K562 (cell line): ENCODE measurements around the gene MORC1. TPM values are rescaled to one million over a fixed set of nuclear protein-coding genes. Genes with fewer than 3 reads are reported as not detected.

Source experiments
- ATAC-seq: fragments of 200-7000 bp; cut with Tn5 transposase; 3 replicates; pipeline ENCODE4 v1.9.1; 2020; ENCODE audit warnings: moderate library complexity
- BruUV-seq: library from RNA; stranded (reverse); fragments of 400-500 nt; replicated peaks from 2 replicates; lab custom pipeline; 2021; lab: Mats Ljungman, UMichigan
- CTCF ChIA-PET: fragments of 300-600 bp; formaldehyde crosslinking; extraction: SDS; loops from one replicate; lab custom pipeline; 2021; ENCODE audit warnings: low intra/inter-chr PET ratio; lab: Yijun Ruan, JAX
- POLR2A ChIA-PET: fragments of 300-600, 350-650 bp; sonication (Branson Sonifier 250); formaldehyde crosslinking; extraction: SDS; loops from one replicate; lab custom pipeline; 2021; ENCODE audit warnings: antibody characterized with exemption, inconsistent platforms; lab: Yijun Ruan, JAX
- DNase-seq, 4 experiments: peaks; one replicate each; pipeline versions ENCODE4 v3.0.0 to v3.0.0-alpha.2; 2011 to 2018; ENCODE audit warnings: low spot score in 3 of 4, mixed read lengths in 3 of 4; ENCODE audit errors: extremely low read depth in 1 of 4
- FAIRE-seq: peaks from 2 replicates; lab custom pipeline; 2011; peaks lifted over from hg19 to GRCh38; lab: Jason Lieb, UNC
- H2AFZ ChIP-seq: 2 replicates; pipeline ENCODE4 v1.6.0; 2011; ENCODE audit warnings: low read depth, low read length, control low read depth, inconsistent platforms
- H3K27ac ChIP-seq: fragments of 200-600 bp; 3 replicates; pipeline ENCODE4 v1.8.0; 2011; ENCODE audit warnings: low read depth, mild to moderate bottlenecking, control low read depth, inconsistent platforms, low read length, moderate library complexity, mixed read lengths; ENCODE audit errors: extremely low read depth
- H3K27me3 ChIP-seq, 2 experiments: fragments of 300-600 bp in 1 of 2; 2 replicates in 1 of 2; 3 replicates in 1 of 2; pipeline versions ENCODE4 v1.6.0 to v1.8.0; 2011; ENCODE audit warnings: inconsistent platforms in 2 of 2, low read length in 2 of 2, mild to moderate bottlenecking in 1 of 2, mixed read lengths in 1 of 2, moderate library complexity in 1 of 2; ENCODE audit not compliant: control insufficient read depth in 2 of 2, insufficient read depth in 2 of 2
- H3K36me3 ChIP-seq: fragments of 300-600 bp; 3 replicates; pipeline ENCODE4 v1.8.0; 2011; ENCODE audit warnings: mild to moderate bottlenecking, low read length, inconsistent platforms; ENCODE audit not compliant: control insufficient read depth, insufficient read depth
- H3K4me1 ChIP-seq, 2 experiments: fragments of 200-600 bp in 1 of 2; replicated peaks in 1 of 2; 2 replicates in 1 of 2; 3 replicates in 1 of 2; pipeline versions ENCODE4 v1.5.1 to v1.8.0; 2011; ENCODE audit warnings: inconsistent platforms in 2 of 2, low read length in 2 of 2, mild to moderate bottlenecking in 1 of 2, mixed read lengths in 1 of 2, moderate library complexity in 1 of 2; ENCODE audit not compliant: control insufficient read depth in 2 of 2, insufficient read depth in 2 of 2
- H3K4me2 ChIP-seq: 2 replicates; pipeline ENCODE4 v1.6.1; 2011; ENCODE audit warnings: low read length, control low read depth, inconsistent platforms, mixed read lengths; ENCODE audit not compliant: insufficient read depth
- H3K4me3 ChIP-seq: fragments of 200-600 bp; sonication (generic), shearing (Covaris generic); 2 replicates; pipeline ENCODE4 v1.5.1; 2016; ENCODE audit warnings: control low read depth, inconsistent platforms
- H3K79me2 ChIP-seq: fragments of 200-600 bp; 3 replicates; pipeline ENCODE4 v1.8.0; 2011; ENCODE audit warnings: low read length, inconsistent platforms; ENCODE audit not compliant: control insufficient read depth, insufficient read depth
- H3K9ac ChIP-seq, 2 experiments: 2 replicates each; pipeline versions ENCODE4 v1.6.0 to v1.6.1; 2011; ENCODE audit warnings: low read depth in 2 of 2, low read length in 2 of 2, control low read depth in 1 of 2, inconsistent platforms in 1 of 2, mild to moderate bottlenecking in 1 of 2, mixed read lengths in 1 of 2; ENCODE audit not compliant: insufficient read depth in 1 of 2
- H3K9me1 ChIP-seq: one replicate; pipeline ENCODE4 v1.6.0; 2011; ENCODE audit warnings: inconsistent platforms, mild to moderate bottlenecking, low read length, moderate library complexity; ENCODE audit not compliant: control insufficient read depth, insufficient read depth
- H3K9me3 ChIP-seq: replicated peaks from 2 replicates; pipeline ENCODE4 v1.5.1; 2011; ENCODE audit warnings: low read depth, low read length, inconsistent platforms; ENCODE audit not compliant: control insufficient read depth, insufficient read depth
- H4K20me1 ChIP-seq: replicated peaks from 2 replicates; pipeline ENCODE4 v1.6.1; 2011; ENCODE audit warnings: low read length, inconsistent platforms, mixed read lengths; ENCODE audit not compliant: control insufficient read depth, insufficient read depth
- ADNP ChIP-seq: fragments of 200-800 bp; sonication (Bioruptor generic); IDR thresholded peaks from 2 replicates; pipeline ENCODE4 v1.6.1; 2016; ENCODE audit warnings: missing genetic modification characterization, missing compliant biosample characterization
- BACH1 ChIP-seq: fragments of 200-800 bp; sonication (Bioruptor generic); IDR thresholded peaks from 2 replicates; pipeline ENCODE4 v1.6.1; 2016; ENCODE audit warnings: missing genetic modification characterization, missing compliant biosample characterization
- ESRRB ChIP-seq: fragments of 250-450 bp; sonication (Bioruptor Pico); IDR thresholded peaks from 2 replicates; pipeline ENCODE4 v1.5.0; 2020; ENCODE audit warnings: mild to moderate bottlenecking, moderate library complexity, borderline replicate concordance
- GATA2 ChIP-seq: sonication (generic); formaldehyde crosslinking; IDR thresholded peaks from 2 replicates; pipeline ENCODE4 v1.4.0; 2020; ENCODE audit warnings: mild to moderate bottlenecking, missing genetic modification reagents
- ID3 ChIP-seq, 2 experiments: fragments of 250-450 bp in 1 of 2; fragments of 450-650 bp in 1 of 2; sonication (Bioruptor Pico) in 1 of 2; IDR thresholded peaks; 2 replicates each; pipeline versions ENCODE4 v1.6.1 to v1.8.0; 2016 to 2021; ENCODE audit warnings: mild to moderate bottlenecking in 2 of 2, moderate library complexity in 2 of 2, missing compliant biosample characterization in 1 of 2, missing genetic modification characterization in 1 of 2
- LARP7 ChIP-seq: fragments of 450-650 bp; IDR thresholded peaks from 2 replicates; pipeline ENCODE4 v1.6.1; 2016
- PTBP1 ChIP-seq: fragments of 200-400 bp; formaldehyde crosslinking; IDR thresholded peaks from 2 replicates; pipeline ENCODE4 v1.6.1; 2017; ENCODE audit warnings: low read depth, low read length
- RBFOX2 ChIP-seq: fragments of 200-400 bp; formaldehyde crosslinking; IDR thresholded peaks from 2 replicates; pipeline ENCODE4 v1.6.1; 2017; ENCODE audit warnings: low read depth, mild to moderate bottlenecking, low read length, moderate library complexity
- SAP30 ChIP-seq: fragments of 200-600 bp; sonication (generic); IDR thresholded peaks from 2 replicates; pipeline ENCODE4 v1.6.1; 2012; ENCODE audit warnings: borderline replicate concordance, low read depth, mild to moderate bottlenecking, moderate library complexity, low read length, control low read depth, inconsistent platforms; ENCODE audit not compliant: insufficient read depth, poor library complexity, severe bottlenecking
- TAF1 ChIP-seq: IDR thresholded peaks from 2 replicates; pipeline ENCODE4 v1.6.1; 2011; ENCODE audit warnings: mild to moderate bottlenecking, low read length, moderate library complexity; ENCODE audit not compliant: insufficient read depth, control insufficient read depth, severe bottlenecking; ENCODE audit errors: extremely low read depth
- TRIM28 ChIP-seq: fragments of 450-650 bp; IDR thresholded peaks from 2 replicates; pipeline ENCODE4 v1.6.1; 2017
- ZBTB34 ChIP-seq: fragments of 250-450 bp; sonication (Bioruptor Pico); IDR thresholded peaks from 2 replicates; pipeline ENCODE4 v1.8.0; 2021; ENCODE audit warnings: mild to moderate bottlenecking, moderate library complexity
- ZNF184 ChIP-seq: sonication (generic); formaldehyde crosslinking; IDR thresholded peaks from 2 replicates; pipeline ENCODE4 v1.5.0; 2020; ENCODE audit warnings: missing genetic modification reagents
- ZNF717 ChIP-seq: fragments of 250-450 bp; sonication (Bioruptor Pico); IDR thresholded peaks from 2 replicates; pipeline ENCODE4 v1.5.0; 2021
- ZNF75A ChIP-seq: fragments of 450-650 bp; formaldehyde crosslinking; IDR thresholded peaks from 2 replicates; pipeline ENCODE4 v1.4.0; 2020; ENCODE audit warnings: mild to moderate bottlenecking
- WGBS: fragments of 100-300 bp; shearing (Covaris generic); methylation state at CpG from one replicate; pipeline ENCODE4 v1.1.6; 2016; ENCODE audit warnings: low coverage, mixed read lengths; ENCODE audit not compliant: insufficient coverage; ENCODE audit errors: missing lambda C conversion rate; 5-methylcytosine and 5-hydroxymethylcytosine counted together
- in situ Hi-C: fragments of 300-500 bp; cut with MboI; formaldehyde crosslinking; loops from 4 replicates; pipeline ENCODE4 v1.15.0; 2018; ENCODE audit warnings: inconsistent platforms, mixed read lengths
- intact Hi-C: fragments of 100-400 bp; cut with micrococcal nuclease; formaldehyde crosslinking; loops from 2 replicates; pipeline ENCODE4 v1.14.2; 2022
- polyA plus RNA-seq, 8 experiments: library from polyadenylated mRNA; depleted of rRNA in 4 of 8; stranded (reverse) in 5 of 8; unstranded in 3 of 8; fragments of >200 nt; fragmentation: Nextera tagmentation in 2 of 8; fragmentation: Illumina TruSeq in 1 of 8; extraction: Ambion mirVana in 2 of 8; extraction: Trizol in 1 of 8; gene quantifications; 2 replicates each; pipeline versions ENCODE4 v1.2.1 to v1.2.3, GENCODE V29; 2011 to 2014; ENCODE audit warnings: inconsistent platforms in 1 of 8, missing spikeins in 1 of 8
- total RNA-seq, 7 experiments: library from RNA; depleted of rRNA in 6 of 7; stranded (reverse); fragments of >200 nt in 6 of 7; fragmentation: Illumina TruSeq in 2 of 7; extraction: Trizol in 2 of 7; gene quantifications; 2 replicates each; pipeline versions ENCODE4 v1.2.1 to v1.2.3, GENCODE V29; 2011 to 2021; ENCODE audit warnings: low replicate concordance in 1 of 7

The MORC1 gene
- total and polyA plus RNA-seq, 9 of the 15 experiments (the other 6 are each of a cell fraction or from before 2014, with no cell fraction given) = 0.08 to 0.41 (median 0.30) TPM; not detected in 1

- ChIA-PET POLR2A (interaction anchor here (0.6 kb wide), 1 partner anchor 1197 kb away, joined by 3 read pairs; no protein-coding TSS in a partner anchor), CTCF (no interaction called here)
- WGBS = 4% methylated on average over 8 of the region's 8 CpGs
- ATAC-seq = no peak
- in situ Hi-C loops (no loop called here), intact Hi-C loops (no loop called here)
- H3K79me2 ChIP-seq = no peaks in the 10 kb centered on the region
- H3K9me3 ChIP-seq = no peaks in the 10 kb centered on the region
- TF ChIP-seq TAF1 (no peak), ZNF184 (no peak), ZNF717 (CRISPR knock-in tag) (no peak), PTBP1 (no peak)
- no peak for DNase-seq
- H3K36me3 ChIP-seq = no peaks in the 10 kb centered on the region
- no peak overlapping the region for H3K4me2 ChIP-seq
- no peaks in the 10 kb centered on the region for H3K27me3 ChIP-seq
- no peaks in the 10 kb centered on the region for H3K4me1 ChIP-seq
- no peak overlapping the region for H2AFZ ChIP-seq
- H3K4me3 ChIP-seq = no peak overlapping the region
- FAIRE-seq = no peak
- no peaks in the 10 kb centered on the region for H4K20me1 ChIP-seq
- no TSS peak for BruUV-seq
- no peaks in the 10 kb centered on the region for H3K9me1 ChIP-seq
- no peak overlapping the region for H3K27ac ChIP-seq
- no peak overlapping the region for H3K9ac ChIP-seq
These were observed 180.8 kb downstream of the MORC1 start for GRCh38 chr3:108936924-108937689.

- intact Hi-C loops (no loop called here), in situ Hi-C loops (no loop called here)
- no peaks in the 10 kb centered on the region for H3K79me2 ChIP-seq
- no peaks in the 10 kb centered on the region for H3K9me1 ChIP-seq
- H3K36me3 ChIP-seq = no peaks in the 10 kb centered on the region
- no peak overlapping the region for H3K4me3 ChIP-seq
- ChIA-PET POLR2A (no interaction called here), CTCF (no interaction called here)
- no peak for ATAC-seq
- H3K4me1 ChIP-seq = no peaks in the 10 kb centered on the region
- H4K20me1 ChIP-seq = no peaks in the 10 kb centered on the region
- no peaks in the 10 kb centered on the region for H3K27me3 ChIP-seq
- FAIRE-seq = no peak
- no peaks in the 10 kb centered on the region for H3K9me3 ChIP-seq
- no peak overlapping the region for H3K4me2 ChIP-seq
- DNase-seq = no peak
- no peak overlapping the region for H3K9ac ChIP-seq
- no peak overlapping the region for H2AFZ ChIP-seq
- no peak overlapping the region for H3K27ac ChIP-seq
- BruUV-seq = no TSS peak
- TF ChIP-seq BACH1 (tag) = no peak
- TF ChIP-seq SAP30 = no peak
- no peak for TF ChIP-seq ESRRB (CRISPR knock-in tag)
- TF ChIP-seq ZNF75A (CRISPR knock-in tag) = no peak
- no peak for TF ChIP-seq ZBTB34 (CRISPR knock-in tag)
- no peak for TF ChIP-seq LARP7
- no peak for TF ChIP-seq GATA2 (CRISPR knock-in tag)
- TF ChIP-seq TRIM28 = no peak
- no peak for TF ChIP-seq ADNP (tag)
- no peak for TF ChIP-seq ID3 (CRISPR knock-in tag; IDR thresholded peaks at IDR 0.05)
- TF ChIP-seq ID3 (tag; IDR thresholded peaks at IDR 0.05) = no peak
- no peak for TF ChIP-seq RBFOX2
These were observed 186.9 kb downstream of the MORC1 start for GRCh38 chr3:108931035-108931434.
